IMR-90 (cell line): Measurements from ENCODE around the gene ACBD7. TPM values are rescaled to one million over a fixed set of nuclear protein-coding genes. Genes with fewer than 3 reads are reported as not detected.

ENCODE experiments used
- ATAC-seq: fragments of 200-7000 bp; cut with Tn5 transposase; 2 replicates; pipeline ENCODE4 v1.9.1; 2020; ENCODE audit warnings: low read depth, mild to moderate bottlenecking, moderate library complexity
- BruUV-seq: library from RNA; stranded (reverse); fragments of 400-500 nt; replicated peaks from 2 replicates; lab custom pipeline; 2021; lab: Mats Ljungman, UMichigan
- CTCF ChIA-PET: fragments of 300-600 bp; formaldehyde crosslinking; extraction: SDS; loops from one replicate; lab custom pipeline; 2021; ENCODE audit warnings: antibody characterized with exemption; lab: Yijun Ruan, JAX
- POLR2A ChIA-PET: fragments of 300-600 bp; sonication (Branson Sonifier 250); formaldehyde crosslinking; loops from one replicate; lab custom pipeline; 2022; ENCODE audit warnings: antibody characterized with exemption; ENCODE audit not compliant: unreplicated experiment; lab: Charles Lee
- DNase-seq: peaks from one replicate; pipeline ENCODE4 v3.0.0; 2013
- H2AFZ ChIP-seq: replicated peaks from 2 replicates; pipeline ENCODE3; 2013; ENCODE audit warnings: low read length, mild to moderate bottlenecking; ENCODE audit not compliant: poor library complexity
- H2AK5ac ChIP-seq: 2 replicates; pipeline ENCODE4 v1.6.1; 2013; ENCODE audit warnings: low read depth, low read length, inconsistent platforms
- H2AK9ac ChIP-seq: replicated peaks from 2 replicates; pipeline ENCODE3; 2013; ENCODE audit warnings: mild to moderate bottlenecking, low read depth, low read length, moderate library complexity; ENCODE audit not compliant: poor library complexity
- H2BK120ac ChIP-seq: 2 replicates; pipeline ENCODE4 v1.6.1; 2013; ENCODE audit warnings: low read depth, low read length, inconsistent platforms
- H2BK15ac ChIP-seq: 3 replicates; pipeline ENCODE4 v1.6.1; 2013; ENCODE audit warnings: low read depth, low read length, inconsistent platforms
- H2BK20ac ChIP-seq: 2 replicates; pipeline ENCODE4 v1.6.1; 2013; ENCODE audit warnings: low read depth, mild to moderate bottlenecking, inconsistent platforms, low read length, moderate library complexity
- H2BK5ac ChIP-seq: 2 replicates; pipeline ENCODE4 v1.6.1; 2013; ENCODE audit warnings: mild to moderate bottlenecking, low read depth, low read length, inconsistent platforms; ENCODE audit not compliant: poor library complexity, severe bottlenecking
- H3K14ac ChIP-seq: replicated peaks from 2 replicates; pipeline ENCODE4 v1.6.1; 2013; ENCODE audit warnings: low read depth, low read length, inconsistent platforms
- H3K18ac ChIP-seq: 2 replicates; pipeline ENCODE4 v1.6.1; 2013; ENCODE audit warnings: low read depth, low read length, control low read depth
- H3K23ac ChIP-seq: 2 replicates; pipeline ENCODE4 v1.6.1; 2013; ENCODE audit warnings: low read depth, low read length, inconsistent platforms
- H3K27ac ChIP-seq: 2 replicates; pipeline ENCODE4 v1.5.1; 2013; ENCODE audit warnings: mild to moderate bottlenecking, control low read depth, low read length; ENCODE audit not compliant: insufficient read depth
- H3K27me3 ChIP-seq: 2 replicates; pipeline ENCODE4 v1.6.1; 2013; ENCODE audit warnings: low read length; ENCODE audit not compliant: control insufficient read depth, insufficient read depth
- H3K36me3 ChIP-seq: 2 replicates; pipeline ENCODE4 v1.6.1; 2013; ENCODE audit warnings: low read length, mixed read lengths; ENCODE audit not compliant: control insufficient read depth, insufficient read depth
- H3K4ac ChIP-seq: 2 replicates; pipeline ENCODE4 v1.6.1; 2013; ENCODE audit warnings: low read depth, low read length, inconsistent platforms
- H3K4me1 ChIP-seq: 2 replicates; pipeline ENCODE4 v1.6.1; 2013; ENCODE audit warnings: low read length, mixed read lengths; ENCODE audit not compliant: control insufficient read depth, insufficient read depth
- H3K4me2 ChIP-seq: 2 replicates; pipeline ENCODE4 v1.6.1; 2013; ENCODE audit warnings: low read depth, mild to moderate bottlenecking, control low read depth, low read length, moderate library complexity
- H3K4me3 ChIP-seq: 2 replicates; pipeline ENCODE4 v1.5.1; 2013; ENCODE audit warnings: low read depth, mild to moderate bottlenecking, control low read depth, low read length, moderate library complexity; ENCODE audit not compliant: insufficient read depth
- H3K56ac ChIP-seq: 2 replicates; pipeline ENCODE4 v1.6.1; 2013; ENCODE audit warnings: low read length, inconsistent platforms; ENCODE audit not compliant: insufficient read depth; ENCODE audit errors: extremely low read depth
- H3K79me1 ChIP-seq, 2 experiments: 2 replicates each; pipeline ENCODE4 v1.6.1; 2013; ENCODE audit warnings: low read length in 2 of 2, inconsistent platforms in 1 of 2, low read depth in 1 of 2
- H3K9ac ChIP-seq: 2 replicates; pipeline ENCODE4 v1.6.1; 2013; ENCODE audit warnings: low read depth, low read length, control low read depth
- H3K9me1 ChIP-seq: 2 replicates; pipeline ENCODE4 v1.6.1; 2013; ENCODE audit warnings: low read length, inconsistent platforms; ENCODE audit not compliant: insufficient read depth
- H3K9me3 ChIP-seq: 2 replicates; pipeline ENCODE4 v1.6.1; 2013; ENCODE audit warnings: low read length; ENCODE audit not compliant: control insufficient read depth, insufficient read depth
- H4K20me1 ChIP-seq: 2 replicates; pipeline ENCODE4 v1.6.1; 2013; ENCODE audit warnings: low read length, inconsistent platforms; ENCODE audit not compliant: insufficient read depth
- H4K5ac ChIP-seq: 2 replicates; pipeline ENCODE4 v1.6.1; 2013; ENCODE audit warnings: mild to moderate bottlenecking, low read depth, low read length, control low read depth
- H4K8ac ChIP-seq, 2 experiments: 2 replicates each; pipeline ENCODE4 v1.6.1; 2013; ENCODE audit warnings: low read depth in 2 of 2, low read length in 2 of 2, control low read depth in 1 of 2, inconsistent platforms in 1 of 2
- H4K91ac ChIP-seq: 2 replicates; pipeline ENCODE4 v1.6.1; 2013; ENCODE audit warnings: low read depth, low read length, inconsistent platforms; ENCODE audit not compliant: insufficient read depth
- ELK1 ChIP-seq: fragments of 150-350 bp; IDR thresholded peaks from 2 replicates; pipeline ENCODE4 v1.6.1; 2016; ENCODE audit warnings: low read depth, mild to moderate bottlenecking, low read length, moderate library complexity, borderline replicate concordance
- FOS ChIP-seq: fragments of 150-350 bp; IDR thresholded peaks from 2 replicates; pipeline ENCODE4 v1.6.1; 2016; ENCODE audit warnings: low read depth, low read length
- MXI1 ChIP-seq: IDR thresholded peaks from 2 replicates; pipeline ENCODE4 v1.6.1; 2012; ENCODE audit warnings: low read depth, mild to moderate bottlenecking, low read length, moderate library complexity, borderline replicate concordance
- NFE2L2 ChIP-seq: fragments of 150-350 bp; IDR thresholded peaks from 2 replicates; pipeline ENCODE4 v1.6.1; 2016; ENCODE audit warnings: low read depth, mild to moderate bottlenecking, low read length
- WGBS, 2 experiments: methylation state at CpG; one replicate each; pipeline versions ENCODE4 v1.1.5 to v1.1.7; 2013; ENCODE audit warnings: missing lambda C conversion rate in 2 of 2; ENCODE audit not compliant: insufficient read length in 1 of 2; ENCODE audit errors: extremely low coverage in 2 of 2; 5-methylcytosine and 5-hydroxymethylcytosine counted together
- dilution Hi-C: fragments of 300-500 bp; cut with HindIII; formaldehyde crosslinking; loops from one replicate; pipeline ENCODE4 v1.14.3; 2018; ENCODE audit warnings: low sequenced_read_pairs; ENCODE audit not compliant: unreplicated experiment
- in situ Hi-C: fragments of 300-500 bp; cut with MboI; formaldehyde crosslinking; loops from 3 replicates; pipeline ENCODE4 v1.14.3; 2019; ENCODE audit warnings: low sequenced_read_pairs, inconsistent platforms, mixed read lengths
- intact Hi-C: fragments of 100-400 bp; cut with micrococcal nuclease; formaldehyde crosslinking; loops from 2 replicates; pipeline ENCODE4 v1.10.0; 2022
- polyA plus RNA-seq, 3 experiments: library from polyadenylated mRNA; depleted of rRNA; stranded (reverse); fragments of >200 nt; gene quantifications; 2 replicates each; pipeline ENCODE4 v1.2.3, GENCODE V29; 2012; ENCODE audit warnings: low replicate concordance in 1 of 3
- total RNA-seq: library from RNA; depleted of rRNA; stranded (reverse); fragments of >200 nt; gene quantifications from 2 replicates; pipeline ENCODE4 v1.2.3, GENCODE V29; 2012

ACBD7 gene
- total and polyA plus RNA-seq, 2 of the 4 experiments (the other 2 are of a cell fraction) = 0.29 to 0.54 TPM

GRCh38 chr10:15058689-15059088 lies 29.9 kb downstream of the ACBD7 start:
- no peak for DNase-seq
- H4K91ac ChIP-seq = no peak overlapping the region
- WGBS, 2 experiments = no CpG with 5 or more reads among the region's 1 CpG

More at GRCh38 chr10:15058689-15059088, 29.9 kb downstream of the ACBD7 start:
- ChIA-PET CTCF (no interaction called here), POLR2A (no interaction called here)
- no peaks in the 10 kb centered on the region for H4K20me1 ChIP-seq
- H3K27me3 ChIP-seq = no peaks in the 10 kb centered on the region
- H3K27ac ChIP-seq = no peak overlapping the region
- H3K23ac ChIP-seq = no peak overlapping the region
- no TSS peak for BruUV-seq
- no peaks in the 10 kb centered on the region for H3K36me3 ChIP-seq
- no peak overlapping the region for H2BK5ac ChIP-seq
- no peak overlapping the region for H2AK9ac ChIP-seq
- H2BK15ac ChIP-seq = no peak overlapping the region
- no peak overlapping the region for H2AK5ac ChIP-seq
- no peak overlapping the region for H3K56ac ChIP-seq
- no peak overlapping the region for H4K8ac ChIP-seq
- peaks cover 6% of the 10 kb centered on the region; the same call in 1 of the 2 replicates for H3K9me3 ChIP-seq
- no peaks in the 10 kb centered on the region for H3K4me1 ChIP-seq
- in situ Hi-C loops (no loop called here), dilution Hi-C loops (no loop called here), intact Hi-C loops (no loop called here)
- H3K9me1 ChIP-seq = no peaks in the 10 kb centered on the region
- no peak overlapping the region for H4K5ac ChIP-seq
- no peak overlapping the region for H2BK20ac ChIP-seq
- no peak overlapping the region for H2AFZ ChIP-seq
- TF ChIP-seq NFE2L2 (no peak), FOS (no peak), ELK1 (no peak), MXI1 (no peak)
- H3K4me2 ChIP-seq = no peak overlapping the region
- H2BK120ac ChIP-seq = no peak overlapping the region
- no peak overlapping the region for H3K18ac ChIP-seq
- H3K9ac ChIP-seq = no peak overlapping the region
- H3K4me3 ChIP-seq = no peak overlapping the region
- H3K4ac ChIP-seq = no peak overlapping the region
- no peak overlapping the region for H3K14ac ChIP-seq
- no peaks in the 10 kb centered on the region for H3K79me1 ChIP-seq
- no peak for ATAC-seq
